Kidney tubule cell (primary cell): ENCODE results near the gene RGS11.
"Not testable (repeated sequence)": the region's sequence is repeated elsewhere in the genome, so short reads cannot be mapped to it uniquely, and the experiment has no call there.

Experiments used
- DNase-seq: peaks from one replicate; pipeline ENCODE4 v3.0.0-alpha.2; 2018; ENCODE audit warnings: low spot score

RGS11 gene

GRCh38 chr16:263182-263774 is 12.5 kb downstream of the RGS11 start:
- DNase-seq: no peak

- no peak for DNase-seq
These were observed 13.5 kb downstream of the RGS11 start for GRCh38 chr16:262121-262745.

GRCh38 chr16:261031-261691 is 14.6 kb downstream of the RGS11 start:
- no peak for DNase-seq

GRCh38 chr16:260326-260725 is 15.4 kb downstream of the RGS11 start:
- DNase-seq: no peak

- no peak for DNase-seq
These were observed 15.9 kb downstream of the RGS11 start for GRCh38 chr16:259814-260253.

GRCh38 chr16:259226-259625 is 16.5 kb downstream of the RGS11 start:
- no peak for DNase-seq

GRCh38 chr16:258091-258490 is 17.7 kb downstream of the RGS11 start:
- not testable (repeated sequence) for DNase-seq

- DNase-seq: no peak
These were observed 20.6 kb downstream of the RGS11 start for GRCh38 chr16:255183-255582.

- no peak for DNase-seq
These were observed 21.3 kb downstream of the RGS11 start for GRCh38 chr16:254461-254860.

GRCh38 chr16:253833-254232 is 21.9 kb downstream of the RGS11 start:
- DNase-seq: no peak

DNA sequence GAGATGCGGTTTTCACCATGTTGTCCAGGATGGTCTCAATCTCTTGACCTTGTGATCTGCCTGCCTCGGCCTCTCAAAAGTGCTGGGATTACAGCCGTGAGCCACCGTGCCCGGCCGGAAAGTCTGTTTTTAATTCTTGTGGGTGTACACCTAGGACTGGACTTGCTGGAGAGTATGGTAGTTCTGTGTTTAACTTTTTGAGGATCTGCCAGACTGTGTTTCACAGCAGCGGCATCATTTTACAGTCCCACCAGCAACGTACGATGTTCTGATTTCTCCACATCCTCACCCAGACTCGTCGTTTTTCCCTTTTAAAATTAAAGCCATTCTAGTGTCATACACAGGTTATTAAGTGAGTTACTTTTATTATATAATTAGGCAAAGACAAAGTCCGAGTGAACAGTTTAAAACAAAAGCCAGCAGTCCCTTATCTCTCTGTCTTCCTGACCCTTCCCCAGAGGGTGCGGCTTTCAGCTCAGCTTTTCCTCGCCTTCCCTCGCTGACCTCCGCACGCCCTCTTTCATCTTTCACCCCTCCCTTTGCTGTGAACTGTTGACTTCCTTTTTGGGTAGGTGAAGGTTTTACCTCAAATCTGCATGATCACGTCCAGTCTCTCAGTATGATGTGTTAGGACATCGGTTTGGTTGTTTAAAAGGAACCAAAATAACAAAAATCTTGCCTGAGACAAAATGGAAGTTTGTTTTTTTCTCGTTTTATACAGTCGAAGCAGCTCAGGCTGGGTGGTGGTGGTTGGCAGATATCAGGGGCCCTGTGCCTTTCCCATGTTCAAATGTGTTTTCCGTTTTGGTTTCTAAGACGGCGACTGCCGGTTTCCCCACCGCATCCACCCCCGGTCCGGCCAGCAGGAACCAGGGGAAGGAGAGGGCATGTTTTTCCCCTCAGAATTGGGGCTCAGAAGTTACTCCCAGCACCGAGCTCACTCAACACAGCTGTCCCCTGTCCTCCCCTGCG is 23.1 kb downstream of the RGS11 start:
- no peak for DNase-seq

DNA sequence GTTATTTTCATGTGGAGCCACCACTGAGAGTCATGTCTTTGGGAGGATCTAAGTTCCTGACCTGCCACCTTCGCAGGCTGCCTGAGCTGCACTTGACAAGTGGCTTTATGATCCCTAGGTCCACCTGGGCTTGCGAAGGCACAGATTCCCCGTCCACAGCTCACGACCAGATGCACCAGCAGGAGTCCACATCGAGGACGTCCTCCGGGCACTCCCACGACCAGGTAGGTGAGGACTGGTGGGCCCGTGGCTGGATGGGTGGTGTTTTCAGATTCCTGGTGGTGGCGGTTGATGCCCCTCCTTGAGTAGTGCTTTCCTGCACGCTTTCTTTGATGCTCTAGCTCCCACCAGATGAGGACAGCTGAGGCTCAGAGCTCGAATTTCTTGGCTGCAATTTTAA is 26.3 kb downstream of the RGS11 start:
- DNase-seq: no peak

GRCh38 chr16:247027-247426 is 28.7 kb downstream of the RGS11 start:
- no peak for DNase-seq

GRCh38 chr16:245105-245504 is 30.6 kb downstream of the RGS11 start:
- DNase-seq: no peak

- DNase-seq: no peak
These were observed 32.4 kb downstream of the RGS11 start for GRCh38 chr16:243348-243747.

DNA sequence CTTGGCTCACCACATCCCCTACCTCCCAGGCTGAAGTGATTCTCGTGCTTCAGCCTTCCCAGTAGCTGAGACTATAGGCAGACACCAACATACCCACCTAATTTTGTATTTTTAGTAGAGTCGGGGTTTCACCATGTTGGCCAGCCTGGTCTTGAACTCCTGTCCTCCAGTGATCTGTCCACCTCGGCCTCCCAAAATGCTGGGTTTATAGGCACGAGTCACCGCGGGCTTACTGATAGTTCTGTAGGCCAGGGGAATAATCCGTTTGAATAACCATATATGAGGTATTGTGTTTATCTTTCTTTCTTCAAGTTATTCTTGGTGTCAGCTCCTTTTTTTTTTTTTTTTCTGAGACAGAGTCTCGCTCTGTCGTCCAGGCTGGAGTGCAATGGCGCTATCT is 33.5 kb downstream of the RGS11 start:
- DNase-seq: no peak

DNA sequence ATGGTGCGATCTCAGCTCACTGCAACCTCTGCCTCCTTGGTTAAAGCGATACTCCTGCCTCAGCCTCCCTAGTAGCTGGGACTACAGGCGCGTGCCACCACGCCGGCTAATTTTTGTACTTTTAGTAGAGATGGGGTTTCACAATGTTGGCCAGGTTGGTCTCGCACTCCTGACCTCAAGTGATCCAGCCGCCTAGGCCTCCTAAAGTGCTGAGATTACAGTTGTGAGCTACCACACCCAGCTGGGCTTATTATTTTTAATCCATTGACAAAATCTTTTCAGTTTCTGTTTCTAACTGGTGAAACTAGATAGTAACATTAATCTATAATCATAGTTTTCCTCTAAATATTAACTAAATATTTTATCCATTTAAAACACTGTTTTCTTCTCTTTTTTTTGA is 35.2 kb downstream of the RGS11 start:
- DNase-seq: no peak

- DNase-seq: no peak
These were observed 35.8 kb downstream of the RGS11 start for GRCh38 chr16:239948-240277.

- peak; percentile 93 for DNase-seq
These were observed 41.1 kb downstream of the RGS11 start, which contains the start of gene FAM234A for GRCh38 chr16:234468-235305. TSS of gene FAM234A (plus strand) at chr16:234821. CDS start at chr16:254414, 19,593 bp downstream.

DNA sequence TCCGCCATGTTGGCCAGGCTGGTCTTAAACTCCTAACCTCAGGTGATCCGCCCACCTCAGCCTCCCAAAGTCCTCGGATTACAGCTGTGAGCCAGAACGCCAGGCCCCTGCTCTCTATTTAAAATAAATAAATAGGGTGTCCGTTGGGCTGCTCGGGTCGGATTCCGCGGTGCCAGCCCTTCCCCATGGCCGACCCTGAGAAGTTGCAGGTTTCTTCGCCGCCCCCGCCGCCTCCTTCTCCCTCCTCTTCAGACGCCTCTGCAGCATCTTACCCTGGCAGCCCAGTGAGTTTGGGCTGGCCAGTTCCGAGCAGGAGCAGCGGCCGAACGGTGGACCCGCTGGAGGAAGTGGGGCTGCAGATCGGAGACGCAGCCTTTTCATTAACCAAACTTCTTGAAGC is 44.8 kb downstream of the RGS11 start:
- DNase-seq: no peak

GRCh38 chr16:230351-230750 is 45.4 kb downstream of the RGS11 start:
- not testable (repeated sequence) for DNase-seq
